Measurements from ENCODE around the gene UXS1. TPM values are rescaled to one million over a fixed set of nuclear protein-coding genes. Genes with fewer than 3 reads are reported as not detected.

The UXS1 gene
- total RNA-seq, 2 experiments from 2014 or later, result 20.5 to 21.9 TPM

DNA sequence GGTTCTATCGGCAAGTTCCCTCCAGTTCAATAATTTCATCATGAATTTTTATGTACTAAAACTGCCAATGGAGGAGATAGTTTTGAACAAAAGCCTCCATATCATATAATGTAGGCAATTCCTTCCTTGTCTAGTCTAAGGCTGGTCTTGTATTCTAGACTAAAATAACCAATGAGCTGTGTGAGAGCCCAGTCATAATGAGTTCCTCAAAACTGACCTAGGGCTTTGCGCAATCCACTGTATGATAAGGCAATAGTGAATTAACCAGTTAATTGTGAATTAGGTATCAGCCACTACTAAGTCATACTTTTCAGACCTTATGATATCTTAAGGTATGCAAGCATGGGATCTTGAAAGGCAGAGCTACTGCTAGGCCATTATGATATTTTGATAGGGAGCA lies 7.6 kb upstream of the UXS1 start:
- BruUV-seq (replicated peaks), result no TSS peak
- no peak overlapping the region for H3K27ac ChIP-seq (ENCODE audit: low read depth, low read length, poor library complexity, severe bottlenecking)
- H3K4me1 ChIP-seq (ENCODE audit: insufficient read depth, low read length, poor library complexity, severe bottlenecking), result no peaks in the 10 kb centered on the region
- H3K4me3 ChIP-seq (ENCODE audit: low read depth, low read length, poor library complexity, severe bottlenecking), result no peak overlapping the region
- H2AFZ ChIP-seq (ENCODE audit: low read length), result no peak overlapping the region
- intact Hi-C loops (cut with micrococcal nuclease; ENCODE audit: unreplicated experiment), result no loop called here
- H3K9me3 ChIP-seq (ENCODE audit: low read length), result no peaks in the 10 kb centered on the region
- no peak for TF ChIP-seq EZH2phosphoT487 (IDR thresholded peaks at IDR 0.05; ENCODE audit: borderline replicate concordance, low read depth, low read length)
- TF ChIP-seq, protein P1, sequence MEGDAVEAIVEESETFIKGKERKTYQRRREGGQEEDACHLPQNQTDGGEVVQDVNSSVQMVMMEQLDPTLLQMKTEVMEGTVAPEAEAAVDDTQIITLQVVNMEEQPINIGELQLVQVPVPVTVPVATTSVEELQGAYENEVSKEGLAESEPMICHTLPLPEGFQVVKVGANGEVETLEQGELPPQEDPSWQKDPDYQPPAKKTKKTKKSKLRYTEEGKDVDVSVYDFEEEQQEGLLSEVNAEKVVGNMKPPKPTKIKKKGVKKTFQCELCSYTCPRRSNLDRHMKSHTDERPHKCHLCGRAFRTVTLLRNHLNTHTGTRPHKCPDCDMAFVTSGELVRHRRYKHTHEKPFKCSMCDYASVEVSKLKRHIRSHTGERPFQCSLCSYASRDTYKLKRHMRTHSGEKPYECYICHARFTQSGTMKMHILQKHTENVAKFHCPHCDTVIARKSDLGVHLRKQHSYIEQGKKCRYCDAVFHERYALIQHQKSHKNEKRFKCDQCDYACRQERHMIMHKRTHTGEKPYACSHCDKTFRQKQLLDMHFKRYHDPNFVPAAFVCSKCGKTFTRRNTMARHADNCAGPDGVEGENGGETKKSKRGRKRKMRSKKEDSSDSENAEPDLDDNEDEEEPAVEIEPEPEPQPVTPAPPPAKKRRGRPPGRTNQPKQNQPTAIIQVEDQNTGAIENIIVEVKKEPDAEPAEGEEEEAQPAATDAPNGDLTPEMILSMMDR (conservative IDR thresholded peaks at IDR 0.05; ENCODE audit: low read length), result no peak
- no peak for DNase-seq (ENCODE audit: low spot score)
- ChIA-PET CTCF (ENCODE audit: unreplicated experiment) (no interaction called here), POLR2A (no interaction called here)
- H3K4me2 ChIP-seq (ENCODE audit: low read length), result no peak overlapping the region
- no peaks in the 10 kb centered on the region for H3K36me3 ChIP-seq (ENCODE audit: insufficient read depth, low read length)
- no peaks in the 10 kb centered on the region for H4K20me1 ChIP-seq (ENCODE audit: insufficient read depth, low read length)
- H3K9me2 ChIP-seq (ENCODE audit: insufficient read depth, low read length), result no peaks in the 10 kb centered on the region
- H3K79me2 ChIP-seq (ENCODE audit: insufficient read depth, low read depth, low read length), result no peaks in the 10 kb centered on the region

DNA sequence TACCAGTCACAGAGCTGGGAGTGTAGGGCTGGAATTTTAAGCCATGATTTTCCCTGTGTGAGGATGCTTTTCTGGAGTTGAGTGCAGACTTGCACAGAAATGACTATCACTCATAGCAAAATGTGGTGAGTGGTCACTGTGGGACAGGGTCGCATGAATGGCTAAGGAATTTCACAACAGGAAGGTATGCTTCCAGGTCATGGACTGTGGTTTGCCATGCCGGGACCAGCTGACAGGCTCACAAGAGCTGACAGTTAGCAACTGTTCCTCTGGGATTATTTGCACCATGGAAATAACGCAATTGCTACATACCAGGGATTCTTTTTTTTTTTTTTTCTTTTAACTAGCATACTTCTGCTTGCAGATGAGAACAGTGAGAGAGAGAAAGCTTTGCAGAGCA lies 3.8 kb upstream of the UXS1 start:
- no peak overlapping the region for H3K27ac ChIP-seq (ENCODE audit: low read depth, low read length, poor library complexity, severe bottlenecking)
- CTCF ChIA-PET (ENCODE audit: unreplicated experiment), result no interaction called here
- BruUV-seq (replicated peaks), result no TSS peak

DNA sequence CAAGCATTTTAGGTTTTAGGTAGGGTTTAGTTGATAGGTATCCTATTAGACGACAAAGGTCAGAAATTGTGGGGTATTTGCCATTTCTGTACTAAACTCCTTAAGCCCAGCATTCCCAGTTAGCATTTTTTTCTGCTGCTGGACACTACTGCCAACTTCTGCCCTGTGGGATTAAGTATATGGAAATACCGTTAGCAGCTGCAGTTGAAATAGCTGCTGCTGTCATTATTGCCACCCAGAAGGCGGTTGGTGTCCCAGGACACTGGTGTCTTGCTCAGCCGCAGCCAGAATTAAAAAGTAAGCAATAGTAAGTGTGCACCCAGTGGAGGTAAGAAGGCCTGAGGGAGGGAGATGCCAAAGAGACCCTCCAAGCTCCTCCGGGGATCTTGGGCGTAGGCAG lies 1.9 kb upstream of the UXS1 start:
- H3K9me2 ChIP-seq (ENCODE audit: insufficient read depth, low read length), result no peaks in the 10 kb centered on the region
- H3K4me3 ChIP-seq (ENCODE audit: low read depth, low read length, poor library complexity, severe bottlenecking), result no peak overlapping the region
- H4K20me1 ChIP-seq (ENCODE audit: insufficient read depth, low read length), result no peaks in the 10 kb centered on the region; the same call in 1 of the 2 replicates
- POLR2A ChIA-PET, result interaction anchor here (1.5 kb wide), 1 partner anchor 8 kb away, joined by 5 read pairs; no protein-coding TSS in a partner anchor
- no peak for TF ChIP-seq EZH2phosphoT487 (IDR thresholded peaks at IDR 0.05; ENCODE audit: borderline replicate concordance, low read depth, low read length)
- TF ChIP-seq, protein P1 (conservative IDR thresholded peaks at IDR 0.05; ENCODE audit: low read length), result no peak
- no TSS peak for BruUV-seq (replicated peaks)
- intact Hi-C loops (cut with micrococcal nuclease; ENCODE audit: unreplicated experiment), result loop anchor here (10.0 kb wide), 1 partner anchor 861 kb away; the partner anchor contains the start of gene C2orf49
- H3K9me3 ChIP-seq (ENCODE audit: low read length), result no peaks in the 10 kb centered on the region
- H3K4me2 ChIP-seq (ENCODE audit: low read length), result no peak overlapping the region
- DNase-seq (ENCODE audit: low spot score), result no peak
- no peaks in the 10 kb centered on the region for H3K79me2 ChIP-seq (ENCODE audit: insufficient read depth, low read depth, low read length)
- H3K27ac ChIP-seq (ENCODE audit: low read depth, low read length, poor library complexity, severe bottlenecking), result no peak overlapping the region
- no peak overlapping the region for H2AFZ ChIP-seq (ENCODE audit: low read length)
- H3K36me3 ChIP-seq (ENCODE audit: insufficient read depth, low read length), result no peaks in the 10 kb centered on the region
- peaks cover 14% of the 10 kb centered on the region for H3K4me1 ChIP-seq (ENCODE audit: insufficient read depth, low read length, poor library complexity, severe bottlenecking)
- CTCF ChIA-PET (ENCODE audit: unreplicated experiment), result no interaction called here

More for the DNA sequence above, 3.8 kb upstream of the UXS1 start:
- H3K4me3 ChIP-seq (ENCODE audit: low read depth, low read length, poor library complexity, severe bottlenecking), result no peak overlapping the region
- H3K9me3 ChIP-seq (ENCODE audit: low read length), result no peaks in the 10 kb centered on the region
- H3K4me1 ChIP-seq (ENCODE audit: insufficient read depth, low read length, poor library complexity, severe bottlenecking), result peaks cover 8% of the 10 kb centered on the region
- DNase-seq (ENCODE audit: low spot score), result no peak
- TF ChIP-seq, protein P1 (conservative IDR thresholded peaks at IDR 0.05; ENCODE audit: low read length), result no peak
- no peak for TF ChIP-seq EZH2phosphoT487 (IDR thresholded peaks at IDR 0.05; ENCODE audit: borderline replicate concordance, low read depth, low read length)
- no peaks in the 10 kb centered on the region for H4K20me1 ChIP-seq (ENCODE audit: insufficient read depth, low read length)
- no peaks in the 10 kb centered on the region for H3K9me2 ChIP-seq (ENCODE audit: insufficient read depth, low read length)
- intact Hi-C loops (cut with micrococcal nuclease; ENCODE audit: unreplicated experiment), result loop anchor here (10.0 kb wide), 1 partner anchor 863 kb away; the partner anchor contains the start of gene C2orf49
- H2AFZ ChIP-seq (ENCODE audit: low read length), result no peak overlapping the region
- H3K4me2 ChIP-seq (ENCODE audit: low read length), result no peak overlapping the region
- H3K79me2 ChIP-seq (ENCODE audit: insufficient read depth, low read depth, low read length), result no peaks in the 10 kb centered on the region
- H3K36me3 ChIP-seq (ENCODE audit: insufficient read depth, low read length), result no peaks in the 10 kb centered on the region
- POLR2A ChIA-PET, result interaction anchor here (0.6 kb wide), 1 partner anchor 33 kb away, joined by 3 read pairs; no protein-coding TSS in a partner anchor
